CD4-positive, alpha-beta T cell treated with Interleukin-10 for 1 hour (primary cell): Measurements from ENCODE around the gene ABLIM2.

Source experiments
- DNase-seq: peaks from one replicate; pipeline ENCODE4 v3.0.0-alpha.2; 2020

The ABLIM2 gene

GRCh38 chr4:8173492-8174242, 15.1 kb upstream of the ABLIM2 start:
- DNase-seq, result no peak

GRCh38 chr4:8171984-8172924, 13.6 kb upstream of the ABLIM2 start:
- no peak for DNase-seq

- no peak for DNase-seq
These were observed 12.7 kb upstream of the ABLIM2 start for GRCh38 chr4:8171266-8171665.

GRCh38 chr4:8170341-8170740, 11.7 kb upstream of the ABLIM2 start:
- no peak for DNase-seq

GRCh38 chr4:8169763-8170162, 11.2 kb upstream of the ABLIM2 start:
- DNase-seq, result no peak

- DNase-seq, result no peak
These were observed 10.4 kb upstream of the ABLIM2 start for GRCh38 chr4:8168832-8169598.

- DNase-seq, result no peak
These were observed 9.6 kb upstream of the ABLIM2 start for GRCh38 chr4:8168232-8168631.

- DNase-seq, result no peak
These were observed 9.2 kb upstream of the ABLIM2 start for GRCh38 chr4:8167815-8168214.

GRCh38 chr4:8167291-8167690, 8.7 kb upstream of the ABLIM2 start:
- DNase-seq, result no peak

GRCh38 chr4:8165374-8165896, 6.8 kb upstream of the ABLIM2 start:
- DNase-seq, result no peak

- no peak for DNase-seq
These were observed 6.1 kb upstream of the ABLIM2 start for GRCh38 chr4:8164687-8165086.

- DNase-seq, result no peak
These were observed 5.6 kb upstream of the ABLIM2 start for GRCh38 chr4:8164194-8164565.

GRCh38 chr4:8163436-8164193, 5.0 kb upstream of the ABLIM2 start:
- no peak for DNase-seq

GRCh38 chr4:8163026-8163425, 4.4 kb upstream of the ABLIM2 start:
- no peak for DNase-seq

GRCh38 chr4:8162625-8163024, 4.0 kb upstream of the ABLIM2 start:
- no peak for DNase-seq

GRCh38 chr4:8160572-8160971, 2.0 kb upstream of the ABLIM2 start:
- DNase-seq, result no peak

- no peak for DNase-seq
These were observed 1.6 kb upstream of the ABLIM2 start for GRCh38 chr4:8160233-8160560.

GRCh38 chr4:8159537-8160232, 1.1 kb upstream of the ABLIM2 start:
- DNase-seq, result no peak

GRCh38 chr4:8157944-8158709, 486 bp downstream of the ABLIM2 start:
- no peak for DNase-seq

- no peak for DNase-seq
These were observed 1.1 kb downstream of the ABLIM2 start for GRCh38 chr4:8157496-8157895.

GRCh38 chr4:8156617-8157016, 2.0 kb downstream of the ABLIM2 start:
- DNase-seq, result no peak
